IMR-90 (cell line): ENCODE measurements around the gene HYKK. TPM values are rescaled to one million over a fixed set of nuclear protein-coding genes. Genes with fewer than 3 reads are reported as not detected.

Source experiments
- ATAC-seq: fragments of 200-7000 bp; cut with Tn5 transposase; 2 replicates; pipeline ENCODE4 v1.9.1; 2020; ENCODE audit warnings: low read depth, mild to moderate bottlenecking, moderate library complexity
- BruUV-seq: library from RNA; stranded (reverse); fragments of 400-500 nt; replicated peaks from 2 replicates; lab custom pipeline; 2021; lab: Mats Ljungman, UMichigan
- CTCF ChIA-PET: fragments of 300-600 bp; formaldehyde crosslinking; extraction: SDS; loops from one replicate; lab custom pipeline; 2021; ENCODE audit warnings: antibody characterized with exemption; lab: Yijun Ruan, JAX
- POLR2A ChIA-PET: fragments of 300-600 bp; sonication (Branson Sonifier 250); formaldehyde crosslinking; loops from one replicate; lab custom pipeline; 2022; ENCODE audit warnings: antibody characterized with exemption; ENCODE audit not compliant: unreplicated experiment; lab: Charles Lee
- DNase-seq: peaks from one replicate; pipeline ENCODE4 v3.0.0; 2013
- H2AFZ ChIP-seq: replicated peaks from 2 replicates; pipeline ENCODE3; 2013; ENCODE audit warnings: low read length, mild to moderate bottlenecking; ENCODE audit not compliant: poor library complexity
- H2AK5ac ChIP-seq: 2 replicates; pipeline ENCODE4 v1.6.1; 2013; ENCODE audit warnings: low read depth, low read length, inconsistent platforms
- H2AK9ac ChIP-seq: replicated peaks from 2 replicates; pipeline ENCODE3; 2013; ENCODE audit warnings: mild to moderate bottlenecking, low read depth, low read length, moderate library complexity; ENCODE audit not compliant: poor library complexity
- H2BK120ac ChIP-seq: 2 replicates; pipeline ENCODE4 v1.6.1; 2013; ENCODE audit warnings: low read depth, low read length, inconsistent platforms
- H2BK15ac ChIP-seq: 3 replicates; pipeline ENCODE4 v1.6.1; 2013; ENCODE audit warnings: low read depth, low read length, inconsistent platforms
- H2BK20ac ChIP-seq: 2 replicates; pipeline ENCODE4 v1.6.1; 2013; ENCODE audit warnings: low read depth, mild to moderate bottlenecking, inconsistent platforms, low read length, moderate library complexity
- H2BK5ac ChIP-seq: 2 replicates; pipeline ENCODE4 v1.6.1; 2013; ENCODE audit warnings: mild to moderate bottlenecking, low read depth, low read length, inconsistent platforms; ENCODE audit not compliant: poor library complexity, severe bottlenecking
- H3K14ac ChIP-seq: replicated peaks from 2 replicates; pipeline ENCODE4 v1.6.1; 2013; ENCODE audit warnings: low read depth, low read length, inconsistent platforms
- H3K18ac ChIP-seq: 2 replicates; pipeline ENCODE4 v1.6.1; 2013; ENCODE audit warnings: low read depth, low read length, control low read depth
- H3K23ac ChIP-seq: 2 replicates; pipeline ENCODE4 v1.6.1; 2013; ENCODE audit warnings: low read depth, low read length, inconsistent platforms
- H3K27ac ChIP-seq: 2 replicates; pipeline ENCODE4 v1.5.1; 2013; ENCODE audit warnings: mild to moderate bottlenecking, control low read depth, low read length; ENCODE audit not compliant: insufficient read depth
- H3K27me3 ChIP-seq: 2 replicates; pipeline ENCODE4 v1.6.1; 2013; ENCODE audit warnings: low read length; ENCODE audit not compliant: control insufficient read depth, insufficient read depth
- H3K36me3 ChIP-seq: 2 replicates; pipeline ENCODE4 v1.6.1; 2013; ENCODE audit warnings: low read length, mixed read lengths; ENCODE audit not compliant: control insufficient read depth, insufficient read depth
- H3K4ac ChIP-seq: 2 replicates; pipeline ENCODE4 v1.6.1; 2013; ENCODE audit warnings: low read depth, low read length, inconsistent platforms
- H3K4me1 ChIP-seq: 2 replicates; pipeline ENCODE4 v1.6.1; 2013; ENCODE audit warnings: low read length, mixed read lengths; ENCODE audit not compliant: control insufficient read depth, insufficient read depth
- H3K4me2 ChIP-seq: 2 replicates; pipeline ENCODE4 v1.6.1; 2013; ENCODE audit warnings: low read depth, mild to moderate bottlenecking, control low read depth, low read length, moderate library complexity
- H3K4me3 ChIP-seq: 2 replicates; pipeline ENCODE4 v1.5.1; 2013; ENCODE audit warnings: low read depth, mild to moderate bottlenecking, control low read depth, low read length, moderate library complexity; ENCODE audit not compliant: insufficient read depth
- H3K56ac ChIP-seq: 2 replicates; pipeline ENCODE4 v1.6.1; 2013; ENCODE audit warnings: low read length, inconsistent platforms; ENCODE audit not compliant: insufficient read depth; ENCODE audit errors: extremely low read depth
- H3K79me1 ChIP-seq, 2 experiments: 2 replicates each; pipeline ENCODE4 v1.6.1; 2013; ENCODE audit warnings: low read length in 2 of 2, inconsistent platforms in 1 of 2, low read depth in 1 of 2
- H3K9ac ChIP-seq: 2 replicates; pipeline ENCODE4 v1.6.1; 2013; ENCODE audit warnings: low read depth, low read length, control low read depth
- H3K9me1 ChIP-seq: 2 replicates; pipeline ENCODE4 v1.6.1; 2013; ENCODE audit warnings: low read length, inconsistent platforms; ENCODE audit not compliant: insufficient read depth
- H3K9me3 ChIP-seq: 2 replicates; pipeline ENCODE4 v1.6.1; 2013; ENCODE audit warnings: low read length; ENCODE audit not compliant: control insufficient read depth, insufficient read depth
- H4K20me1 ChIP-seq: 2 replicates; pipeline ENCODE4 v1.6.1; 2013; ENCODE audit warnings: low read length, inconsistent platforms; ENCODE audit not compliant: insufficient read depth
- H4K5ac ChIP-seq: 2 replicates; pipeline ENCODE4 v1.6.1; 2013; ENCODE audit warnings: mild to moderate bottlenecking, low read depth, low read length, control low read depth
- H4K8ac ChIP-seq, 2 experiments: 2 replicates each; pipeline ENCODE4 v1.6.1; 2013; ENCODE audit warnings: low read depth in 2 of 2, low read length in 2 of 2, control low read depth in 1 of 2, inconsistent platforms in 1 of 2
- H4K91ac ChIP-seq: 2 replicates; pipeline ENCODE4 v1.6.1; 2013; ENCODE audit warnings: low read depth, low read length, inconsistent platforms; ENCODE audit not compliant: insufficient read depth
- POLR2A ChIP-seq: IDR thresholded peaks from 2 replicates; pipeline ENCODE4 v1.6.1; 2012; ENCODE audit warnings: mild to moderate bottlenecking, low read depth, low read length
- SMC3 ChIP-seq: fragments of 150-350 bp; IDR thresholded peaks from 2 replicates; pipeline ENCODE4 v1.6.1; 2016; ENCODE audit warnings: low read depth, mild to moderate bottlenecking, antibody characterized with exemption, low read length, moderate library complexity
- WGBS, 2 experiments: methylation state at CpG; one replicate each; pipeline versions ENCODE4 v1.1.5 to v1.1.7; 2013; ENCODE audit warnings: missing lambda C conversion rate in 2 of 2; ENCODE audit not compliant: insufficient read length in 1 of 2; ENCODE audit errors: extremely low coverage in 2 of 2; 5-methylcytosine and 5-hydroxymethylcytosine counted together
- dilution Hi-C: fragments of 300-500 bp; cut with HindIII; formaldehyde crosslinking; loops from one replicate; pipeline ENCODE4 v1.14.3; 2018; ENCODE audit warnings: low sequenced_read_pairs; ENCODE audit not compliant: unreplicated experiment
- in situ Hi-C: fragments of 300-500 bp; cut with MboI; formaldehyde crosslinking; loops from 3 replicates; pipeline ENCODE4 v1.14.3; 2019; ENCODE audit warnings: low sequenced_read_pairs, inconsistent platforms, mixed read lengths
- intact Hi-C: fragments of 100-400 bp; cut with micrococcal nuclease; formaldehyde crosslinking; loops from 2 replicates; pipeline ENCODE4 v1.10.0; 2022
- polyA plus RNA-seq, 3 experiments: library from polyadenylated mRNA; depleted of rRNA; stranded (reverse); fragments of >200 nt; gene quantifications; 2 replicates each; pipeline ENCODE4 v1.2.3, GENCODE V29; 2012; ENCODE audit warnings: low replicate concordance in 1 of 3
- total RNA-seq: library from RNA; depleted of rRNA; stranded (reverse); fragments of >200 nt; gene quantifications from 2 replicates; pipeline ENCODE4 v1.2.3, GENCODE V29; 2012

Gene HYKK
- total and polyA plus RNA-seq, 2 of the 4 experiments (the other 2 are of a cell fraction): 3.8 to 5.6 TPM

- H3K4ac ChIP-seq: no peak overlapping the region
- H3K4me1 ChIP-seq: no peaks in the 10 kb centered on the region
- H3K27ac ChIP-seq: no peak overlapping the region
- H3K9me1 ChIP-seq: no peaks in the 10 kb centered on the region
- no peak overlapping the region for H2BK5ac ChIP-seq
- H3K9ac ChIP-seq: no peak overlapping the region
- H3K27me3 ChIP-seq: no peaks in the 10 kb centered on the region
- no peak overlapping the region for H3K4me2 ChIP-seq
- no peak for TF ChIP-seq POLR2A
- TF ChIP-seq SMC3: no peak
- in situ Hi-C loops (no loop called here), dilution Hi-C loops (no loop called here), intact Hi-C loops (no loop called here)
- H4K8ac ChIP-seq: no peak overlapping the region
- no peak overlapping the region for H3K23ac ChIP-seq
- no peak overlapping the region for H3K14ac ChIP-seq
- DNase-seq (no peak), ATAC-seq (no peak)
- no CpG with 5 or more reads among the region's 1 CpG for WGBS, 2 experiments
- H3K56ac ChIP-seq: no peak overlapping the region
- H2AK9ac ChIP-seq: no peak overlapping the region
- peaks cover 15 to 28% of the 10 kb centered on the region in 2 experiments for H3K79me1 ChIP-seq
- H3K9me3 ChIP-seq: no peaks in the 10 kb centered on the region
- peaks cover 40% of the 10 kb centered on the region for H3K36me3 ChIP-seq
- ChIA-PET CTCF (no interaction called here), POLR2A (no interaction called here)
- no peak overlapping the region for H3K4me3 ChIP-seq
- H2BK20ac ChIP-seq: no peak overlapping the region
- no TSS peak for BruUV-seq
- H2BK120ac ChIP-seq: no peak overlapping the region
- H2BK15ac ChIP-seq: no peak overlapping the region
- H4K20me1 ChIP-seq: no peaks in the 10 kb centered on the region; the same call in 1 of the 2 replicates
- no peak overlapping the region for H3K18ac ChIP-seq
- H2AFZ ChIP-seq: no peak overlapping the region
- H2AK5ac ChIP-seq: no peak overlapping the region
- no peak overlapping the region for H4K5ac ChIP-seq
- H4K91ac ChIP-seq: no peak overlapping the region
Measured at GRCh38 chr15:78469031-78469430, 38.3 kb upstream of the HYKK start.
